Kidney glomerular epithelial cell (primary cell): Measurements from ENCODE around the gene THRB.

Experiments used
- DNase-seq: peaks from one replicate; lab custom pipeline; 2025; lab: John Stamatoyannopoulos, UW

THRB gene

GRCh38 chr3:24512564-24513197 is 18.0 kb upstream of the THRB start:
- DNase-seq, result no peak

- no peak for DNase-seq
Observed at GRCh38 chr3:24510030-24510648, 15.5 kb upstream of the THRB start.

GRCh38 chr3:24508423-24508839 is 13.8 kb upstream of the THRB start:
- DNase-seq, result peak; percentile 56

- no peak for DNase-seq
Observed at GRCh38 chr3:24507776-24508422, 13.2 kb upstream of the THRB start.

GRCh38 chr3:24506966-24507775 is 12.5 kb upstream of the THRB start:
- no peak for DNase-seq

- DNase-seq, result no peak
Observed at GRCh38 chr3:24505691-24506550, 11.3 kb upstream of the THRB start.

GRCh38 chr3:24504772-24505171 is 10.1 kb upstream of the THRB start:
- no peak for DNase-seq

- no peak for DNase-seq
Observed at GRCh38 chr3:24503616-24504113, 9.0 kb upstream of the THRB start.

GRCh38 chr3:24502690-24503089 is 8.0 kb upstream of the THRB start:
- peak; percentile 47 for DNase-seq

- no peak for DNase-seq
Observed at GRCh38 chr3:24500806-24501205, 6.2 kb upstream of the THRB start.

GRCh38 chr3:24499991-24500390 is 5.3 kb upstream of the THRB start:
- DNase-seq, result no peak

GRCh38 chr3:24498796-24499195 is 4.1 kb upstream of the THRB start:
- no peak for DNase-seq

- DNase-seq, result no peak
Observed at GRCh38 chr3:24498391-24498790, 3.7 kb upstream of the THRB start.

GRCh38 chr3:24497942-24498341 is 3.3 kb upstream of the THRB start:
- DNase-seq, result no peak

GRCh38 chr3:24496529-24497482 is 2.2 kb upstream of the THRB start:
- DNase-seq, result peak; percentile 21

GRCh38 chr3:24495326-24495994 is 810 bp upstream of the THRB start:
- DNase-seq, result peak; percentile 17

GRCh38 chr3:24493746-24494617 is 668 bp downstream of the THRB start:
- DNase-seq, result peak; percentile 46

- DNase-seq, result no peak
Observed at GRCh38 chr3:24492971-24493551, 1.6 kb downstream of the THRB start.
